Panc1 (cell line): ENCODE measurements around the gene GALNT9. TPM values are rescaled to one million over a fixed set of nuclear protein-coding genes. Genes with fewer than 3 reads are reported as not detected.

Source experiments
- ATAC-seq: fragments of 200-7000 bp; cut with Tn5 transposase; 2 replicates; pipeline ENCODE4 v1.9.1; 2020; ENCODE audit warnings: mild to moderate bottlenecking, moderate library complexity
- BruUV-seq: library from RNA; stranded (reverse); fragments of 400-500 nt; replicated peaks from 2 replicates; lab custom pipeline; 2021; lab: Mats Ljungman, UMichigan
- CTCF ChIA-PET: fragments of 300-600 bp; sonication (Branson Sonifier 250); formaldehyde crosslinking; loops from one replicate; lab custom pipeline; 2022; ENCODE audit warnings: antibody characterized with exemption; lab: Charles Lee
- POLR2A ChIA-PET: fragments of 300-600 bp; sonication (Branson Sonifier 250); formaldehyde crosslinking; loops from one replicate; lab custom pipeline; 2022; ENCODE audit warnings: antibody characterized with exemption; lab: Charles Lee
- DNase-seq: peaks from one replicate; pipeline ENCODE4 v3.0.0-alpha.2; 2010; ENCODE audit warnings: low read depth, low spot score
- H3K27ac ChIP-seq: 2 replicates; pipeline ENCODE4 v1.5.1; 2011; ENCODE audit warnings: mild to moderate bottlenecking, low read length, inconsistent platforms
- H3K27me3 ChIP-seq: fragments of 200-500 bp; sonication (Bioruptor generic); 2 replicates; pipeline ENCODE4 v1.6.0; 2014; ENCODE audit warnings: low read length, inconsistent platforms; ENCODE audit not compliant: control insufficient read depth, insufficient read depth
- H3K36me3 ChIP-seq: fragments of 200-500 bp; sonication (Bioruptor generic); 2 replicates; pipeline ENCODE4 v1.5.1; 2014; ENCODE audit warnings: inconsistent platforms, mild to moderate bottlenecking, low read length, moderate library complexity; ENCODE audit not compliant: control insufficient read depth, insufficient read depth
- H3K4me1 ChIP-seq: 2 replicates; pipeline ENCODE4 v1.5.1; 2011; ENCODE audit warnings: inconsistent platforms, mild to moderate bottlenecking, low read length, moderate library complexity; ENCODE audit not compliant: control insufficient read depth, insufficient read depth
- H3K4me3 ChIP-seq, 2 experiments: 2 replicates each; pipeline ENCODE4 v1.5.1; 2011 to 2012; ENCODE audit warnings: low read depth in 2 of 2, low read length in 2 of 2, mild to moderate bottlenecking in 2 of 2, inconsistent platforms in 1 of 2, moderate library complexity in 1 of 2
- H3K9me3 ChIP-seq: fragments of 200-500 bp; sonication (Bioruptor generic); 2 replicates; pipeline ENCODE4 v1.5.1; 2014; ENCODE audit warnings: low read depth, mild to moderate bottlenecking, inconsistent platforms, low read length, moderate library complexity; ENCODE audit not compliant: control insufficient read depth, insufficient read depth
- POLR2AphosphoS5 ChIP-seq: IDR thresholded peaks from 2 replicates; pipeline ENCODE4 v1.6.1; 2012; ENCODE audit warnings: mild to moderate bottlenecking, low read depth, low read length, moderate library complexity
- SIN3A ChIP-seq: IDR thresholded peaks from 2 replicates; pipeline ENCODE4 v1.6.1; 2012; ENCODE audit warnings: low read depth, mild to moderate bottlenecking, low read length, moderate library complexity, borderline replicate concordance; ENCODE audit not compliant: insufficient read depth
- TCF7L2 ChIP-seq: IDR thresholded peaks from 2 replicates; pipeline ENCODE4 v1.6.1; 2011; ENCODE audit warnings: mild to moderate bottlenecking, low read depth, low read length, inconsistent platforms
- in situ Hi-C: cut with HindIII; loops from 2 replicates; pipeline ENCODE4 v1.10.0; 2016; ENCODE audit warnings: low sequenced_read_pairs, low pct_unique_long_range_greater_than_20kb
- intact Hi-C: fragments of 100-400 bp; cut with micrococcal nuclease; formaldehyde crosslinking; loops from one replicate; pipeline ENCODE4 v1.10.0; 2022; ENCODE audit not compliant: unreplicated experiment
- total RNA-seq: library from RNA; stranded (reverse); gene quantifications from one replicate; pipeline ENCODE4 v1.2.1, GENCODE V29; 2021; ENCODE audit not compliant: unreplicated experiment
- TF ChIP-seq, protein P1 (sequence below), 2 experiments: IDR thresholded peaks; 2 replicates each; pipeline ENCODE4 v1.6.1; 2011 to 2012; ENCODE audit warnings: low read depth in 2 of 2, control low read depth in 1 of 2, low read length in 1 of 2, mild to moderate bottlenecking in 1 of 2, moderate library complexity in 1 of 2; ENCODE audit not compliant: insufficient read depth in 1 of 2
- TF ChIP-seq, protein P2 (sequence below): fragments of 450-650 bp; IDR thresholded peaks from 2 replicates; pipeline ENCODE4 v1.5.1; 2017; ENCODE audit warnings: mild to moderate bottlenecking

Gene GALNT9
- total RNA-seq, 1 experiment from 2014 or later, result 0.33 TPM

DNA sequence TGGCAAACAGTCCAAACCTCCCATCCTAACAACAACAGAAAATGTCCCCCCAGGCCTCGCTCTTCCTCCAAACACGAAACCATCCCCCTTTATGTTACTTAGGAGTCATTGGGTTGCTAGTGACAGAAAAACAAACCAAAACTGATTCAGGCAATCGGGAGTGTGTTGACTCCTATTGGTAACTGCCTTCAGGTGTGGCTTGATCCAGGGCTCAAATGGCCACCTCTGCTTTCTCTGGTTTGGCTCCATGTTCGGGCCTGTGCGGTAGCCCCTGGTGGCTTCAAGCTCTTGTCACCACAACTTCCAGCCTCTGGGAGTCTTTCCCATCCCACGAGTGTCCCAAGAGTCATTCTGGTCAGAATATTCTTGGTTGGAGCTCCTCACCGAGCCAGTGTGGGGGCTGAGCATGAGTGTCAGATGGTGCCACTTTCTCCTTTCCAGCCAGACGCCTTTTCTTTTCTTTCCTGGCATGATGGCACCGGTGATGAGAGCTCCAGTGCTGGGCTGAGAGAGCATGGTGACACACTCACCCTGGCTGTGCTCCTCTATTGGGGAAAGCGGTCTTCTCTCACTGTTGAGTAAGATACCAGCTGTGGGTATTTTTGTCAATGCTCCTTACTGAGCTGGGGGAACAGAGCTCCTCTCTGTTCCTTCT lies 146.6 kb downstream of the GALNT9 start:
- Histone ChIP-seq H3K27me3 (peaks cover 9% of the 10 kb centered on the region), H3K9me3 (no peaks in the 10 kb centered on the region), H3K27ac (no peak overlapping the region), H3K36me3 (no peaks in the 10 kb centered on the region), H3K4me1 (peaks cover 4% of the 10 kb centered on the region; the same call in 1 of the 2 replicates), H3K4me3 (no peak overlapping the region)
- ATAC-seq (no peak), DNase-seq (no peak)
- ChIA-PET POLR2A (no interaction called here), CTCF (no interaction called here)
- in situ Hi-C loops, result no loop called here
- intact Hi-C loops, result no loop called here
- no TSS peak for BruUV-seq
- TF ChIP-seq SIN3A (no peak), POLR2AphosphoS5 (no peak), TCF7L2 (no peak)
- TF ChIP-seq, protein P1, sequence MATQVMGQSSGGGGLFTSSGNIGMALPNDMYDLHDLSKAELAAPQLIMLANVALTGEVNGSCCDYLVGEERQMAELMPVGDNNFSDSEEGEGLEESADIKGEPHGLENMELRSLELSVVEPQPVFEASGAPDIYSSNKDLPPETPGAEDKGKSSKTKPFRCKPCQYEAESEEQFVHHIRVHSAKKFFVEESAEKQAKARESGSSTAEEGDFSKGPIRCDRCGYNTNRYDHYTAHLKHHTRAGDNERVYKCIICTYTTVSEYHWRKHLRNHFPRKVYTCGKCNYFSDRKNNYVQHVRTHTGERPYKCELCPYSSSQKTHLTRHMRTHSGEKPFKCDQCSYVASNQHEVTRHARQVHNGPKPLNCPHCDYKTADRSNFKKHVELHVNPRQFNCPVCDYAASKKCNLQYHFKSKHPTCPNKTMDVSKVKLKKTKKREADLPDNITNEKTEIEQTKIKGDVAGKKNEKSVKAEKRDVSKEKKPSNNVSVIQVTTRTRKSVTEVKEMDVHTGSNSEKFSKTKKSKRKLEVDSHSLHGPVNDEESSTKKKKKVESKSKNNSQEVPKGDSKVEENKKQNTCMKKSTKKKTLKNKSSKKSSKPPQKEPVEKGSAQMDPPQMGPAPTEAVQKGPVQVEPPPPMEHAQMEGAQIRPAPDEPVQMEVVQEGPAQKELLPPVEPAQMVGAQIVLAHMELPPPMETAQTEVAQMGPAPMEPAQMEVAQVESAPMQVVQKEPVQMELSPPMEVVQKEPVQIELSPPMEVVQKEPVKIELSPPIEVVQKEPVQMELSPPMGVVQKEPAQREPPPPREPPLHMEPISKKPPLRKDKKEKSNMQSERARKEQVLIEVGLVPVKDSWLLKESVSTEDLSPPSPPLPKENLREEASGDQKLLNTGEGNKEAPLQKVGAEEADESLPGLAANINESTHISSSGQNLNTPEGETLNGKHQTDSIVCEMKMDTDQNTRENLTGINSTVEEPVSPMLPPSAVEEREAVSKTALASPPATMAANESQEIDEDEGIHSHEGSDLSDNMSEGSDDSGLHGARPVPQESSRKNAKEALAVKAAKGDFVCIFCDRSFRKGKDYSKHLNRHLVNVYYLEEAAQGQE (IDR thresholded peaks at IDR 0.05; ENCODE audit: insufficient read depth in 1 of 2, low read depth in 2 of 2, low read length in 1 of 2), result no peak
- TF ChIP-seq, protein P2, sequence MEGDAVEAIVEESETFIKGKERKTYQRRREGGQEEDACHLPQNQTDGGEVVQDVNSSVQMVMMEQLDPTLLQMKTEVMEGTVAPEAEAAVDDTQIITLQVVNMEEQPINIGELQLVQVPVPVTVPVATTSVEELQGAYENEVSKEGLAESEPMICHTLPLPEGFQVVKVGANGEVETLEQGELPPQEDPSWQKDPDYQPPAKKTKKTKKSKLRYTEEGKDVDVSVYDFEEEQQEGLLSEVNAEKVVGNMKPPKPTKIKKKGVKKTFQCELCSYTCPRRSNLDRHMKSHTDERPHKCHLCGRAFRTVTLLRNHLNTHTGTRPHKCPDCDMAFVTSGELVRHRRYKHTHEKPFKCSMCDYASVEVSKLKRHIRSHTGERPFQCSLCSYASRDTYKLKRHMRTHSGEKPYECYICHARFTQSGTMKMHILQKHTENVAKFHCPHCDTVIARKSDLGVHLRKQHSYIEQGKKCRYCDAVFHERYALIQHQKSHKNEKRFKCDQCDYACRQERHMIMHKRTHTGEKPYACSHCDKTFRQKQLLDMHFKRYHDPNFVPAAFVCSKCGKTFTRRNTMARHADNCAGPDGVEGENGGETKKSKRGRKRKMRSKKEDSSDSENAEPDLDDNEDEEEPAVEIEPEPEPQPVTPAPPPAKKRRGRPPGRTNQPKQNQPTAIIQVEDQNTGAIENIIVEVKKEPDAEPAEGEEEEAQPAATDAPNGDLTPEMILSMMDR, result no peak

DNA sequence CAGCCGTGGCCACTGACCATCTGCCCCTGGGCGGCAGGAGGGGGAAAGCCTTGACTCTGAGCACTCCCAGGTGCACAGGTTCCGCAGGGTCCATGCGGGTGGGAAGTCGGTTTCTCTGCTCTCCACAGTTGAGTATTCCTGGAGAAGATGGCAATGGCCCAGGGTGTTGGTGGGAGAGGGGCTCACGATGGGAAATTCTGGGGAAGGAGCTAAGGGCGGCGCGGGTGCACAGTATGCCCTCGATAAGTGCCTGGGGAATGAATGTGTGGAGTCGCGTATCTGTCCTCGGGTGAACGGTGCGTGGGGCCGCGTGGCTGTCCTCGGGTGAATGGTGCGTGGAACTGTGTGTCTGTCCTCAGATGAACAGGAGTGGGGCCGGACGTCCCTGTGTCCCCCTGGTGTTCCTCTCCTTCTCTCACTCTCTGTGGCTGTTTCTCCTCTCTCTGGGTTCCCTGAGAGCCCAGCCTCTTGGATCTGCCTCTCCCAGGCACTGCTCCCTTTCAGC lies 147.1 kb downstream of the GALNT9 start:
- Histone ChIP-seq H3K4me3 (no peak overlapping the region), H3K27me3 (peaks cover 9% of the 10 kb centered on the region), H3K9me3 (no peaks in the 10 kb centered on the region), H3K36me3 (no peaks in the 10 kb centered on the region), H3K27ac (no peak overlapping the region), H3K4me1 (peaks cover 4% of the 10 kb centered on the region; the same call in 1 of the 2 replicates)
- ChIA-PET CTCF (no interaction called here), POLR2A (no interaction called here)
- BruUV-seq, result no TSS peak
- ATAC-seq, result no peak
- DNase-seq, result no peak
- in situ Hi-C loops (no loop called here), intact Hi-C loops (no loop called here)
- TF ChIP-seq, protein P2, result no peak
